ENCODE measurements around the gene TGM3. TPM values are rescaled to one million over a fixed set of nuclear protein-coding genes. Genes with fewer than 3 reads are reported as not detected.

Gene TGM3
- total and polyA plus RNA-seq, 10 of the 15 experiments (the other 5 are each of a cell fraction or from before 2014, with no cell fraction given) = not detected

DNA sequence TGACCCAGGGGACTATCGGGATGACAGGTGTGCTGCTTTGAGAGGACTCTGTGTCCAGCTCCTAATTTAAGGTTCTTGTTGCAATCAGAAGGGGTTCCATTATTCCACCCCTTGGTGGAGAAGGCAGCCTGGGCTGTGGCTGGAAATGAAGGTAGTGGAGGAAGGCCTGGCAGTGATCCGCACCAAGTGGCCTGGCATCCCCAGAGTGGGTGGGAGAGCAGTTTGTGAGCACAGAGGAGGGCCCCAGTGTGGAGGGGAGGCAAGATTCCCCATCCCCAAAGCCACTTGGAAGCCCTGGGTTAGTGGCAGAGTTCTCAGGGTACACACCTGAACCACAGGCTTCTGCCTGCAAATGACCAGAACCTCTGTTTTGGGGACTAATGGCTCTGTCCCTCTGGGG is 2.3 kb downstream of the TGM3 start:
- Histone ChIP-seq H3K4me3 (no peak overlapping the region), H3K9ac (ENCODE audit: control insufficient read depth, insufficient read depth, low read length) (no peak overlapping the region), H2AFZ (ENCODE audit: control insufficient read depth, low read depth, low read length) (no peak overlapping the region), H3K4me1 (ENCODE audit: control insufficient read depth, insufficient read depth, low read length) (peaks cover 14% of the 10 kb centered on the region), H3K36me3 (ENCODE audit: control insufficient read depth in 2 of 2, insufficient read depth in 2 of 2, low read length in 1 of 2) (no peaks in the 10 kb centered on the region), H3K79me2 (ENCODE audit: control insufficient read depth, insufficient read depth, low read length) (no peaks in the 10 kb centered on the region), H3K4me2 (ENCODE audit: control insufficient read depth, insufficient read depth) (no peak overlapping the region), H3K27ac (ENCODE audit: control insufficient read depth, insufficient read depth) (no peak overlapping the region), H4K20me1 (ENCODE audit: control insufficient read depth, insufficient read depth) (no peaks in the 10 kb centered on the region), H3K9me3 (replicated peaks; ENCODE audit: control insufficient read depth, insufficient read depth, low read length) (no peaks in the 10 kb centered on the region), H3K27me3 (replicated peaks in 1 of 2; ENCODE audit: control insufficient read depth in 2 of 2, insufficient read depth in 2 of 2, low read length in 1 of 2) (no peaks in the 10 kb centered on the region; a peak in 1 of 4 replicates)
- ChIA-PET CTCF (no interaction called here), POLR2A (no interaction called here), RAD21 (ENCODE audit: unreplicated experiment) (no interaction called here), SMC1A (ENCODE audit: uncharacterized antibody, unreplicated experiment) (no interaction called here)
- ATAC-seq (no peak), FAIRE-seq (no peak), DNase-seq (ENCODE audit: low read depth, low spot score) (no peak)
- in situ Hi-C loops (cut with MboI) = no loop called here
- 91% methylated on average over 2 of the region's 2 CpGs for WGBS (ENCODE audit: insufficient coverage, insufficient replicate concordance, low lambda C conversion rate, missing lambda C conversion rate)
- BruUV-seq (replicated peaks) = no TSS peak
- no peak for TF ChIP-seq TCF7 (IDR thresholded peaks at IDR 0.05; ENCODE audit: borderline replicate concordance)
- no peak for TF ChIP-seq ASH2L (IDR thresholded peaks at IDR 0.05; ENCODE audit: borderline replicate concordance, low read depth)
- intact Hi-C loops (cut with micrococcal nuclease; ENCODE audit: unreplicated experiment) = no loop called here

- intact Hi-C loops (cut with micrococcal nuclease; ENCODE audit: unreplicated experiment) (no loop called here), in situ Hi-C loops (cut with MboI) (no loop called here)
- no peaks in the 10 kb centered on the region for H3K36me3 ChIP-seq (ENCODE audit: control insufficient read depth in 2 of 2, insufficient read depth in 2 of 2, low read length in 1 of 2)
- SMC1A ChIA-PET (ENCODE audit: uncharacterized antibody, unreplicated experiment) = no interaction called here
- H3K4me1 ChIP-seq (ENCODE audit: control insufficient read depth, insufficient read depth, low read length) = peaks cover 14% of the 10 kb centered on the region
- H3K4me3 ChIP-seq = no peak overlapping the region
- BruUV-seq (replicated peaks) = no TSS peak
- H3K79me2 ChIP-seq (ENCODE audit: control insufficient read depth, insufficient read depth, low read length) = no peaks in the 10 kb centered on the region
- no peak for DNase-seq (ENCODE audit: low read depth, low spot score)
- 55% methylated on average over 5 of the region's 5 CpGs for WGBS (ENCODE audit: insufficient coverage, insufficient replicate concordance, low lambda C conversion rate, missing lambda C conversion rate)
- no peaks in the 10 kb centered on the region; a peak in 1 of 4 replicates for H3K27me3 ChIP-seq (replicated peaks in 1 of 2; ENCODE audit: control insufficient read depth in 2 of 2, insufficient read depth in 2 of 2, low read length in 1 of 2)
- H3K9me3 ChIP-seq (replicated peaks; ENCODE audit: control insufficient read depth, insufficient read depth, low read length) = no peaks in the 10 kb centered on the region
- ATAC-seq = no peak
- H3K27ac ChIP-seq (ENCODE audit: control insufficient read depth, insufficient read depth) = no peak overlapping the region
- H3K4me2 ChIP-seq (ENCODE audit: control insufficient read depth, insufficient read depth) = no peak overlapping the region
- CTCF ChIA-PET = no interaction called here
- H3K9ac ChIP-seq (ENCODE audit: control insufficient read depth, insufficient read depth, low read length) = no peak overlapping the region
- H4K20me1 ChIP-seq (ENCODE audit: control insufficient read depth, insufficient read depth) = no peaks in the 10 kb centered on the region
- POLR2A ChIA-PET = interaction anchor here (0.5 kb wide), 1 partner anchor 857 kb away, joined by 8 read pairs; no protein-coding TSS in a partner anchor
- no peak overlapping the region for H2AFZ ChIP-seq (ENCODE audit: control insufficient read depth, low read depth, low read length)
- no peak for FAIRE-seq
- RAD21 ChIA-PET (ENCODE audit: unreplicated experiment) = no interaction called here
- TF ChIP-seq REST (IDR thresholded peaks at IDR 0.05; ENCODE audit: low read depth, low read length) (no peak), ZNF207 (IDR thresholded peaks at IDR 0.05; ENCODE audit: borderline replicate concordance) (no peak), RCOR1 (conservative IDR thresholded peaks at IDR 0.05; ENCODE audit: low read depth, low read length) (no peak), ZBTB11 (CRISPR knock-in tag; IDR thresholded peaks at IDR 0.05) (no peak), STAT1 (conservative IDR thresholded peaks at IDR 0.05) (no peak), BCL3 (IDR thresholded peaks at IDR 0.05; ENCODE audit: borderline replicate concordance, insufficient read depth, low read depth, low read length, poor library complexity, severe bottlenecking) (no peak), PML (IDR thresholded peaks at IDR 0.05; ENCODE audit: low read length) (no peak), RELA (IDR thresholded peaks at IDR 0.05; ENCODE audit: borderline replicate concordance, partially characterized antibody) (no peak)
Measured at GRCh38 chr20:2298701-2299100, 2.9 kb downstream of the TGM3 start.

Measured in GM12878 (cell line).